H1 (cell line): ENCODE data around the gene C6orf120. TPM values are rescaled to one million over a fixed set of nuclear protein-coding genes. Genes with fewer than 3 reads are reported as not detected.

Source experiments
- CHD1 ChIP-seq: IDR thresholded peaks from 2 replicates; pipeline ENCODE4 v1.6.1; 2012; ENCODE audit warnings: low read depth, low read length, improper control_type of control experiment
- CHD7 ChIP-seq: fragments of 300-600 bp; sonication (generic); IDR thresholded peaks from 2 replicates; pipeline ENCODE4 v1.7.1; 2012; ENCODE audit warnings: low read length, moderate library complexity, mild to moderate bottlenecking, inconsistent platforms; ENCODE audit not compliant: insufficient replicate concordance
- CTCF ChIP-seq, 3 experiments: IDR thresholded peaks; 1 replicate in 2 of 3; 2 replicates in 1 of 3; pipeline versions ENCODE4 v1.5.1 to v1.6.1; 2011; ENCODE audit warnings: low read length in 3 of 3, mild to moderate bottlenecking in 3 of 3, inconsistent platforms in 2 of 3, low read depth in 1 of 3, moderate library complexity in 1 of 3; ENCODE audit not compliant: insufficient read depth in 1 of 3; ENCODE audit errors: control extremely low read depth in 1 of 3
- FOSL1 ChIP-seq: IDR thresholded peaks from 2 replicates; pipeline ENCODE4 v1.6.1; 2011; ENCODE audit warnings: mild to moderate bottlenecking, low read depth, low read length, moderate library complexity; ENCODE audit not compliant: insufficient read depth
- GTF2F1 ChIP-seq: IDR thresholded peaks from 2 replicates; pipeline ENCODE4 v1.6.1; 2012; ENCODE audit warnings: low read depth, low read length, improper control_type of control experiment, borderline replicate concordance
- JUN ChIP-seq: IDR thresholded peaks from 2 replicates; pipeline ENCODE4 v1.6.1; 2011; ENCODE audit warnings: low read depth, mild to moderate bottlenecking, improper control_type of control experiment, low read length
- PHF8 ChIP-seq: fragments of 200-600 bp; sonication (generic); conservative IDR thresholded peaks from 2 replicates; pipeline ENCODE4 v1.7.1; 2012; ENCODE audit warnings: low read depth, mild to moderate bottlenecking, inconsistent platforms, low read length, moderate library complexity
- RNF2 ChIP-seq: fragments of 200-900, 300-1000 bp; sonication (generic); IDR thresholded peaks from 2 replicates; pipeline ENCODE4 v1.7.1; 2016; ENCODE audit warnings: borderline replicate concordance, low read depth, mild to moderate bottlenecking, antibody characterized with exemption, low read length; ENCODE audit not compliant: poor library complexity, severe bottlenecking; ENCODE audit errors: missing control alignments
- SIX5 ChIP-seq: IDR thresholded peaks from 2 replicates; pipeline ENCODE4 v1.6.1; 2011; ENCODE audit warnings: mild to moderate bottlenecking, low read depth, low read length
- polyA plus RNA-seq, 7 experiments: library from polyadenylated mRNA; depleted of rRNA in 3 of 7; stranded (reverse) in 5 of 7; unstranded in 2 of 7; fragments of >200 nt in 5 of 7; fragments of 200-250 nt in 2 of 7; gene quantifications; 1 replicate in 5 of 7; 2 replicates in 1 of 7; 4 replicates in 1 of 7; pipeline versions ENCODE4 v1.2.1 to v1.2.3, GENCODE V29; 2011 to 2013; ENCODE audit warnings: missing spikeins in 2 of 7, mixed read lengths in 2 of 7
- total RNA-seq: library from RNA; stranded (reverse); fragmentation: NEBNext Ultra II Directional; extraction: Animal tissue kit (Norgen Biotek cat#: 25700); gene quantifications from 2 replicates; pipeline ENCODE4 v1.2.1, GENCODE V29; 2021

C6orf120 gene
- total and polyA plus RNA-seq, 2 of the 8 experiments (the other 6 are each of a cell fraction or from before 2014, with no cell fraction given): 16.2 to 30.6 TPM

- TF ChIP-seq CHD7: no peak
- TF ChIP-seq SIX5: no peak
- no peak for TF ChIP-seq CTCF (IDR thresholded peaks at IDR 0.05; ENCODE audit: control extremely low read depth in 1 of 3, insufficient read depth in 1 of 3, low read depth in 1 of 3, low read length in 3 of 3)
- TF ChIP-seq CHD1: no peak
- TF ChIP-seq JUN: no peak
- TF ChIP-seq PHF8: no peak
- no peak for TF ChIP-seq GTF2F1
- TF ChIP-seq FOSL1: no peak
- TF ChIP-seq RNF2: no peak
These were observed 23.6 kb upstream of the C6orf120 start (continued) for GRCh38 chr6:169678342-169678741.
